GM19043 (cell line): ENCODE results near the gene PRRT1.
"Not testable (repeated sequence)": the region's sequence is repeated elsewhere in the genome, so short reads cannot be mapped to it uniquely, and the experiment has no call there.

Experiments
- ATAC-seq: cut with Tn5 transposase; IDR thresholded peaks from one replicate; pipeline ENCODE4 v1.9.1; 2021; ENCODE audit warnings: low read depth; ENCODE audit not compliant: unreplicated experiment

Gene PRRT1

DNA sequence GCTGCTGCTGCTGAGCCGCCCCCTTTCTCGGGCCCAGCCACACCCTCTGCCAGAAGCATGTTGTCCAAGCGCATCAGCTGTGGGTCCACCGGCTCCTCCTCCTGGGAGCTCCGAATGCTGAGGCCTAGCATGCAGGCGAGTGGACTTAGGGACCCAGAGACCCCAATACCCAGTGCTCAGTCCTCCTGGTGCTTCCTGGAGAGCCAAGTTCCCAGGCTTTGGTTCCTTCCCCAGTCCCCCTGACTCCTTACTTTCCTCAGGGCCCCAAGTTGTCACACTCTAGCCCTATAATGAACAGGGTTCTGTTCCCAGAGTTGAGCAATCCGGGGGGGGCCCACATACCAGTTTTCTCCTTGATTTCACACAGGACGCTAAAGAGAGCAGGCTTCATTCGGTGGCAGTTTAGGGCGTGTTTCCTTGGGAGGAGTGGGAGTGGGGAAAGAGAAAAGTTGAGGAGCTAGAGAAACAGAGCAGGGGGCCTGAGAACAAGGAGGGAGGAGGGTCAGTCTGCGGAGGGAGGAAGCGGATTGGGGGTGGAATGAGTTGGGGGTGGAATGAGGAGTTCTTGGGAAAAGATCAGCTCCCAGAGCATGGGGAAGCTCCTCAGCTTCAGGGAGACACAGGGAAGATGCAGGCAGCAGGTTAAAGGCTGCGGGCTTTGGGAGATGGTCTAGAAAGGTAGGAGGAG is 36.8 kb upstream of the PRRT1 start:
- ATAC-seq, result no peak

DNA sequence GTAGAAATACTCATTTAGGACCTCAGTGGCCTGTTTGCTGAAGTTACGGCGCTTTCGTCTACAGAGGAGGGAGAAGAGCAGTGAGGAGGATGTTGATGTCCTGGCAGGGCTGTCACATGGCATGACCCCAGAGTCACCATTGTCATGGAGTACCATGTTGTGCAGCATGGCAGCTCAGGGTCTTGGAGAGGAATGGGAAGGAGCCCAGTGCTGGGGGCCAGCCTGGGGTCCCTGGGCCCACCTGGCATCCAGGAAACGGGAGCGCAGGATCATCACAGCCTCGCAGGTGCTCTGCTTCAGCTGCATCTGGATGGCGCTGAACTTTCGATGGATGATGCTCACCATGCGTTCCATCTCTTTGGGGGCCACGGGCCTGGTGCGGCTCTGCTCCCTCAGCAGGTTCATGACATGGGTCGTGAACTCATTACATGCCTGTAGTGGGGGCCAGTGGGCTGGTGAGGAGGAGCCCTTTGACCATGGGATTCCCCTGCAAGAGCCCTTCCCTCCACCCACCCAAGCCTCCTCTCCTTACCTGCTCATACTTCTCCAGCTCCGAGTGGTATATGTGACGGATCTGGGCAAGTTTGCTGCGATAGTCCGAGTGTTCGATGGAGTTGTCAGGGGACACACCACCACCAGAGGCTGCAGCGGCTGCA is 36.1 kb upstream of the PRRT1 start:
- not testable (repeated sequence) for ATAC-seq

DNA sequence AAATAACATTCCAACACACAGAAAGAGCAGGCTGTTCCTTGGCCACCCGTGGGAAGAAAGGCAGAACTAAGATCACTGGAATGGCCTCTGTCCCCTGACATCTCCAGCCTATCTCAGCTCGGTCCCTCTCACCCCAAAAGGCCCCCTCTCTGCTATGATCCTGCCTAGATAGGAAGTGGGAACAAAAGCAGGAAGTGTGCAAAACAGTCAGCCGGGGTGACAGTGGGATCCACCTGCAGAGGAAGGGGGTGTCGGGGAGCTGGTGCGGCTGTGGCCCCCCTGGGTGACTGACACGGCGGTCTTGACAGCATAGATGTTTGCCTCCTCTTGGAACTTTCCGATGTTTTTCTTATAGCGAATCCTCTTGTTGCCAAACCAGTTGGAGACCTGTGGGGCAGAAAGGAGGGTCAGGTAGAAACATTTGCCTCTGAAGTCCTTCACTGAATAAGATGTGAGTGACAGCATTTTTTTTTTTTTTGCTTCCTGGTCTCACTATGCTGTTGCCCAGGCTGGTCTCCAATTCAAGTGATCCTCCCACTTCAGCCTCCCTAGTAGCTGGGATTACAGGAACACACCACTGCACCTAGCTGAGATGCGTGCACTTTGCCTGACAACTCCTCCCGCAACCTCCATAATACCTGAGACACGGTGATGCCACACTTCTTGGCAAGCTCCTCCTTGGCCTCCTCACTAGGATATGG is 35.4 kb upstream of the PRRT1 start:
- ATAC-seq, result no peak

DNA sequence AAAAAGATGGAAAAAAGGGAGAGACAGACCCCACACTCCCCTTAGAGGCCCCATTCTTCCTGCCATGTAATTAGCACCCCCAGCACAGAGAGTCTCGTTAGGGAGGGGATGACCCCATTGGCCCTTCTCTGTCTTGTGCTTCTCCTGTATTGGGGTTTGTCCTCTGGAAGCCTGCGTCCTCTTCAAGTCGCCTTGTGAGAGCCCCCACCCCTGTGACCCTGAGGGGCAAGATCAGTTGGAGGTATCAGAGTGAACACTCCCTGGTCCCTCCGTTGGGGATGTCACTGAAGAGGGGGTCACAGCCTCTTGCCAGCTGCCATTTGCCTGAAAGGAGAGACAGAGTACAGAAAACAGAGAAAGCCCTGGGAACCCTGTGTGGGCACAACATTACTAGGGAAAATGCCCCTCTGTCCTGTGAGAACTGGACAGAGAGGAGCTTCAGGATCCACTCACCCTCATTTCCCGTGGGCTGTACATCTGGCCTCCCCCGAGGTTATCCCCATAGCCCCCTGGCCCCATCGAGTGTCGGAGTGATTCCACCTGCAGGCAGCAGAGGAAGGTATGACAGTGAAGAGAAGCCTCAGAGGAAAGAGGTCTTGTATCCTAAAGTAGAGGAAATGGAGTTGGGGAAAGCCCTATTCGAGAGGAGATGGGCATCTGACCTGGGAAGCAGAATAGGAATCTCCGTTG is 34.6 kb upstream of the PRRT1 start:
- not testable (repeated sequence) for ATAC-seq

DNA sequence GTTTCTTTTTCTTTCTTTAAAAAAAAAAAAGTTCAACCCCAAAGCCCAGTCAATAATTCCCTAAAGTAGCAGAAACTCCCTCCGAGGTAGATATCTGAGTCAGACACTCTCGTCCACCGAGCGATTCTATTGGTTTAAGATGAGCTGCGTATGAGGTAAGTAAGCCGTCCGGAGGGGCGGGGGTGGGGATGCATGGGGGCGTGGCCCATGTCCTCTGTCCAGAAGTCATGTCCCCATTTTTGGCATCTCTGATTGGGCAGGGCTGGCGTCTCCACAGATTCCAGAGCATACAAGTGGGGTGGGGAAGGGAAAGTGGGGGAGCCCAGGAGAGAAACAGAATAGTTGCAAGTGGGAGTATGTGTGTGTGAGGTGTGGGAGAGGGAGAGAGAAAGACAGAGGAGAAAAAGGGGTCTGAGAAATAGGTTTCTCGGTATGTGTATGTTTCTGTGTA is 34.0 kb upstream of the PRRT1 start:
- ATAC-seq, result not testable (repeated sequence)

DNA sequence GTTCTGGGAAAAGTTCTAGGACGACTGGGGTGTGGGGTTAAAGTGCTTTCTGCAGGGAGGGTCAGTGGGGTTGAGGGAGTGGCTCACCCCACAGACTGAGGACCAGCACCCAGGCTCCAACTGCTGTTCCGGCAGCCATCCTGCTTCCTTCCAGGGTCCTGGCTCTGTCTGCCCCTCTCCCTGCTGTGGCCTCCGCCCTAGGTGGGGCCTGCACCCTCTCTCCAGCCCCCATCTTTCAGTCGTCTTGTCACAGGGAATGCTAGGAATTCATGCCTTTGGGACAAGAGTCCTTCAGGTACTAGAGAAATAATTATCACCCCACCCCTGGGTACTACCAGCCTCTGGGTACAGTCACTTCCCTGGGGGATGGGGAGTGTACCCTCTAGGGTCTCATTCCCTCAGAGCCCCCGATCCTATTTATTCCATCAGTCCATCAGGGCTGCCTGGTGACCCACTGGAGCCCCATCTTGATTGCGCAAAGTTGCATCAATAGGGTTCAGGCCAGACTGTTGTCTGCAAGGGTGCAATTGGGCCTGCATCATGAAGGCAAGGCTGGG is 32.4 kb upstream of the PRRT1 start, which contains the start of gene AGER:
Gene AGER (minus strand): TSS at position 170 of the 557 bp plus-strand sequence. CDS start 31 bp downstream, at position 139.
- ATAC-seq, result no peak

DNA sequence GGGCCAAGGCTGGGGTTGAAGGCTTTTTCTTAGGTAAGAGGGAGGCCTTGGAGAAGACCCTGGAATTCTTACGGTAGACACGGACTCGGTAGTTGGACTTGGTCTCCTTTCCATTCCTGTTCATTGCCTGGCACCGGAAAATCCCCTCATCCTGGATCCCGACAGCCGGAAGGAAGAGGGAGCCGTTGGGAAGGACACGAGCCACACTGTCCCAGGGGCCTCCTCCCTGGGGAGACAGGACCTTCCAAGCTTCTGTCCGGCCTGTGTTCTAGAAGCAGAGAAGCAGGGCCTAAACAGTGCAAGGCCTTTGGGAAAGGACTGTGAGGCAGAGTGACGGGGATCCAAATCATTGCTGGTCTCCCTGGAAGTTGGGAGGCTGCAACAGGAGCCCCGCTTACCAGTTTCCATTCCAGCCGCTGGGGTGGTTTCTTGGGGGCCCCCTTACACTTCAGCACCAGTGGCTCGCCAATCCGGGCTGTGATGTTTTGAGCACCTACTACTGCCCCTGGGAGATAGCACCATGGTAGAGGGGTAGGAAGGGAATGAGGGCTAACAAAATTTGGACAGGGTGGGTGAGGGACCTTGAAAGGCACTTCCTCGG is 31.8 kb upstream of the PRRT1 start:
- ATAC-seq, result no peak

DNA sequence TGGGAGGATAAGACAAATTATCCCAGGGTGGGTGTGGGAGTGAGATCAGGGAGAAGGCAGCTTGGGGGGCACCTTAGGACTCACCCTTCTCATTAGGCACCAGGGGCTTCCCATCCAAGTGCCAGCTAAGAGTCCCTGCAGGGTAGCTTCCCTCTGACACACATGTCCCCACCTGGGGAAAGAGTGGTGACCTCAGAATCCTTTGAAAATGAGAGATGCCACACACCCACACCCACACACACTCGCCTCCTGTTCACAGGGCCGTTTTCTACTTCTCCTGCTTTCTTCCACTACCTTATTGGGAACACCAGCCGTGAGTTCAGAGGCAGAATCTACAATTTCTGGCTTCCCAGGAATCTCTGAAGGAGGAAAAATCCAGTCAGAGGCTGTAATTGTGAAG is 31.3 kb upstream of the PRRT1 start:
- no peak for ATAC-seq

DNA sequence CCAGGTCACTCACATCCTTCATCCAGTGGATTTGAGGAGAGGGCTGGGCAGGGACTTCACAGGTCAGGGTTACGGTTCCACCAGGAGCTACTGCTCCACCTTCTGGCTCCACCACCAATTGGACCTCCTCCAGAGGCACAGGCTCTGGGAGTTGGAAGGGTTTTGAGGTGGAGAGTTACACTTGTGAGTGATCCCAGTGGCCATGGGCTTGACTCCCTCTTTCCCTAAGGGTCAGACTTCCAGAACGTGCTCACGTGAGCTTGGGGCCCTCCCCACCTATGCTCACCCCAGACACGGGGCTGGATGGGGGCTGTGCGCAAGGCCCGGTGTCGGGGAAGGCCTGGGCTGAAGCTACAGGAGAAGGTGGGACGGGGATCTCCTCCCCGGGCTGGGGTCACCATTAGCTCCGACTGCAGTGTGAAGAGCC is 30.8 kb upstream of the PRRT1 start:
- ATAC-seq, result no peak

DNA sequence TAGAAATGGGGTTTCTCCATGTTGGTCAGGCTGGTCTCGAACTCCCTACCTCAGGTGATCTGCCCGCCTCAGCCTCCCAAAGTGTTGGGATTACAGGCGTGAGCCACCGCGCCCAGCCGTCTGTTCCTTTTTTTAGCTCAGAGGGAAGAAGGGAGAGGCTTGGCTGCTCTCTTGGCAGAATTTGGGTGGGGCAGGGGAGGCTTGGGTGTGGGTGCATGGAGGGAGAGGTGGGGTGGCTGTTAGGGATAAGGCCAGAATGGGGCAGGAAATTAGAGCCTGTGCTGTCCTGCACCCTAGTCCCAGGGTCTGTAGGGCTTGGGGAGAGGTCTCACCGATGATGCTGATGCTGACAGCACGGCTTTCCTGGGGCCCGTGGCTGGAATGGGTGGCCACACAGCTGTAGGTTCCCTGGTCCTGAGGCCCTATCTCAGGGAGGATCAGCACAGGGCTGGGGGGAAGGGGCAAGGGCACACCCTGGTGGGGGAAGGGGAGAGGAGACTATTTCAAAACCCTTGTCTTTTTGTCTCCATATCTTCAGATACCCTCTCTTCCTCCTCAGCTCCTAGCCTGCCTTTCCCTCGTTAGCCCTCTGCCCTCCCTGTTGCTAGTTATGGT is 30.3 kb upstream of the PRRT1 start:
- no peak for ATAC-seq

DNA sequence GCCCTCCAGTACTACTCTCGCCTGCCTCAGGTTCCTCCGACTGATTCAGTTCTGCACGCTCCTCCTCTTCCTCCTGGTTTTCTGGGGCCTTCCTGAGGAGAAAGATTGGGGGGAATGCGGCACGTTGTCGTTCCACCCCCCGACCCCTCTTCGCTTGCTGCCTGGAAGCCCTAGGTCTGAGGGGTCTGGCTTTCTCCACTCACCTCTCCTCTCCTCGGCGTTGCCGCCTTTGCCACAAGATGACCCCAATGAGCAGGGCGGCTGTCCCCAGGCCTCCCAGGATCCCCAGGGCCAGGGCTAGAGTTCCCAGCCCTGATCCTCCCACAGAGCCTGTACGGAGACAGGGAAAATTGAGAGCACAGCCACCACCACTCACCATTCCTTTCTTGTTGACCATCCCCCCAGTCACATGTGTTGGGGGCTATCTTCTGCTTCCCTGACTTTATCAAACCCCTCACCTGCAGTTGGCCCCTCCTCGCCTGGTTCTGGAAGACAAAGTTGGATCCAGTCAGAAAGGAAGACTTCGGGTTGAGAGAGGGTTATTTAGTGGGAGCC is 29.5 kb upstream of the PRRT1 start:
- no peak for ATAC-seq

DNA sequence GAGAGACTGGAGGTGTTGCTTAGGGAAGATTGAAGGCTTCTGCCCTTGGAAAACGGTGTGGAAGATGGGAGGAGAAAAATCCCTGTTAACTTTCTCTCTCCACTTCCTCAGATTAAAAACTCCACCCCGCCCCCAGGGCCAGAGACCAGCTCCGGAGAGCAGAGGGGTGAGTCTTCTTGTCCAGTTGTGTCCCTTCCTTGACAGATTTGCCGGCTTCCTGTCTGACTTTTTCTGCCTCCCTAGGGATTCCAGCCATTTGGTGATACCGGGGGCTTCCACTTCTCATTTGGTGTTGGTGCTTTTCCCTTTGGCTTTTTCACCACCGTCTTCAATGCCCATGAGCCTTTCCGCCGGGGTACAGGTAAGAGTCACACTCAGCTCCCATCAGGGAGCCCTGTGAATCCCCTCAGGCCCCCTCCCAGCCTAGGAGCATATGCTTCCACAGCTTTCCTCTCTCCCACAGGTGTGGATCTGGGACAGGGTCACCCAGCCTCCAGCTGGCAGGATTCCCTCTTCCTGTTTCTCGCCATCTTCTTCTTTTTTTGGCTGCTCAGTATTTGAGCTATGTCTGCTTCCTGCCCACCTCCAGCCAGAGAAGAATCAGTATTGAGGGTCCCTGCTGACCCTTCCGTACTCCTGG is 28.1 kb upstream of the PRRT1 start:
- ATAC-seq, result no peak

DNA sequence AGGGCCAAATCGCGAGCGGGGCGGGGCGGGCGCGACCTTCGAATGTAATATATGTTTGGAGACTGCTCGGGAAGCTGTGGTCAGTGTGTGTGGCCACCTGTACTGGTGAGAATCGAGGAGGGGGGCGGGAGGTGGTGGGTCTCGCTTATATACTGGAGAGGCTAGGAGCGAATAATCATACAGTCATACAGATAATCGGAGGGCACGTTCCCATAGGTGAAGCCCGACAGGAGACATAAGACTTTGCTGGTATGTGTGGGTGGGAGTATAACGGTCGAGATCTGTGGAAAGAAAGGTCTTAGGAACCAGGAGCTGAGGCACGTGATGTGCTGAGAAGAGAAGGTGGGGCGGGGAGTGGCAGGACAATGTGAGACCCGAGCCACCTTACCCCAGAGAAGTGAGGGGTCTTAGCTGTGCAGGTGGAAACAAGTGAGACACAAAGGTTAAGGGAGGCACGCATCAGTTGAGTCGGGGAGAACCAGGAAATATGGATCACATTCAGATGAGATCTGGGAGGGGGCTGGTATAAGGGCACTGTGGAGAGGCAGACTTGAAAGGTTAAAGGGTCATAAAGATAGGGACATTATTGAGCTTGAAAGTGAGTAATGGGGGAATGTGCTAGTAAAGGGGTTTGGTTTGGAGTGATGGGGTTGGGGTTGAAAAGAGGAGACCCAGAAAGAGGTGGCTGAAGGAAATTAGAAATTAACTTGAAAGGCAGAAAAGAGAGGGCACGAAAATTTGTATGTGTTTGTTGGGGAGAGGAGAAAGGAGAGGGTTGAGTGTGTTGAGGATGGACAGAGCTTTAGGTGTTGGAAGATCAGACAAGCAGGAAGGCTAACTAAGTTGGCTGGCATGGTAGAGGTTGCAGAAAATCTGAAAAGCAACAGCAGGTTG is 27.1 kb upstream of the PRRT1 start:
- ATAC-seq, result no peak

DNA sequence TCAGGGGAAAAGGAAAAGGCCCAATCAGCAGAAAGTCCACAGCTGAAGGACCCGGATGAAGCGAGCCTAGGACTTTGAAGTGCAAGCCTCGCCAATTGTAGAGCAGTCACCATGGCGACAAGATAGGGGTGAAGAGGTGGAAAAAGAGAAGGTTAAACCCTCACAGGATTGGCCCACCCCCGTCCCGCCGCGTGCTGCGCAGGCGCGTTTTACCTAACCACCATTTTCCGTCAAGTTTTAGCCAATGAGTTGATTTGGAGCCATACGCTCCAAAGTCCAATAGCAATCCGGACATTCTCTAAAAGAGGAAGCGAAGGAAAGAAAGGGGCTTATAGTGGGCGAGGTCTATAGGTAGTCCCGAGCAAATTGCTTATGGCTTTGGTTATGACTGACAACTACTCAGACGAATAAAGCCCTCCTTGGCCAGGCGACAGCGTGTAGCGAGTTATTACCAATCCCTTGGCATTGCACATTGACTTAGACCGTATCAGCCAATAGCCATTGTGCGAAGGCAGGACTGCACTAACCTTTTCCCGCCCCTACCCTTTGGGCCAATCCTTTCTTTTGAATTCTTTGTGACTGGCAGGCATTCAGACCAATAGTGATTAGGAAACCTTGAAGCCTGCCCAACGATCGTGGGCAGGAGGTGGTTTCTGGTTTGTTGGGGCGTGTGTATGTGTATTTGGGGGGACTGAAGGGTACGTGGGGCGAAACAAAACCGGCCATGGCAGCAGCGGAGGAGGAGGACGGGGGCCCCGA is 26.2 kb upstream of the PRRT1 start, which contains the start of gene RNF5:
Gene RNF5 (plus strand): TSS at position 618 of the 759 bp plus-strand sequence. CDS start 107 bp downstream, at position 725.
- peak; percentile 72 for ATAC-seq

DNA sequence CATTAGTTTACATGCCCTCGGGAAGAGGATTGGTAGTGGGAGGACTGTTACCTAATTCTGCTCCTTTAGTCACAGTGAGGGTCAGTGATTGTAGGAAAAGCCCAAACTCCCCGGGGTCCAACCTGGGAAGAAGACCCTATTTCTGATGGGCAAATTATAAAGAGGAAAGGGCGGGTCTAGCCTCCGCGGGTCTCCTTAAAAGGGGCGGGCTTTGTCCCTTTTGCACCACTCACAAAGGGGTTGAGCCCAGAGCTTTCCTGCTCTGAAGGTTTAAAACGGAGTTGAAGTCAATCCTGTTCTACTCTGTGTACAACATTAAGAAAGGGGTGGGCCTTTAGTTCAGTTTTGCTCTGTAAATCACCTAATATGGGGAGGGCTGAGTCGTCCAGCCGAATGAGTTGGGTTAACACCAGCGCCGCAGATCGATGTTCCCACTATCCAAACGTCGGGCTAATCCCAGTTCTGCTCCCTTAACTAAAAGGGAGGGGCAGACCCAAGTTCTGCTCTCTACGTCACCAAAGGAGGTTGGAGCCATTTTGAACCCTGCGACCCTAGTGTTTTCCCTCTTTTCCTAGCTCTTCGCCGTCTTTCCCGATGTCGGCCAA is 25.5 kb upstream of the PRRT1 start:
- ATAC-seq, result no peak

DNA sequence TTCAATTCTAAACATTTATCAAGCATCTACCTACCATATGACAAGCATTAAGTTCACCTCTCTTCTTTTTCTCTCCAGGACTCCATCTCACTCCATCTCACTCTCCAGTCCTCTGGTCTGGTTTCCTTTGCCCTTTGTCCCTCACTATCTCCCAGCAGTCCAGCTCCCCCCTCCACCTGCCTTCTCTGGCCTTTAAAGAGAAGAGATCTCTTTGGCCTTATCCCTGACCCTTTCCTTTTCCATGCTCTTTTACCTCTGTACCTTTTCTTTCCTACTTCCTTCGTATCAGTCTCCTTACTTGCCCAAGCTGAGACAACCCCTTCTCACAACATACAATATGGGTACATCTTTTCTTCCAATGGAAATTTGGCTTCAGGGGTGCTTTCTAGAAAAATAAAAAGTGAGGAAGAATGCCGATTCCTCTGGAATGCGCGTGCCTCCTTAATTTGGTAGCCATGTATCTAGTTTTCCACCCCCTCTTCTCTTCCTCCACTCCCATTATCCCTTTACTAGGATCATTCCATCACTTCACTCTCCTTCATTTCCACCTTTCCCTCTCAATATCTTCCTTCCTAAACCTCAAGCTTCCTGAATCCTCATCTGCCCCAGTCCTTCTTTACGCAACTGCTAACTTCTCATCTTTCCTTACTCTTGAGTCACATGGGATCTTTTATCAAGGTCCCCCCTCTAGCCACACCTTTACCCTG is 24.9 kb upstream of the PRRT1 start:
- ATAC-seq, result no peak
